Mesendoderm (in vitro differentiated cells): ENCODE data around the gene PRPF4.
"Not testable (repeated sequence)": the region's sequence is repeated elsewhere in the genome, so short reads cannot be mapped to it uniquely, and the experiment has no call there.

Experiments used
- DNase-seq: peaks from one replicate; pipeline ENCODE4 v3.0.0; 2013
- H2AK5ac ChIP-seq: 2 replicates; pipeline ENCODE4 v1.6.1; 2013; ENCODE audit warnings: low read length, inconsistent platforms
- H2BK120ac ChIP-seq: 2 replicates; pipeline ENCODE4 v1.6.1; 2013; ENCODE audit warnings: low read depth, mild to moderate bottlenecking, low read length, moderate library complexity, mixed read lengths
- H2BK15ac ChIP-seq: replicated peaks from 2 replicates; pipeline ENCODE4 v1.6.1; 2013; ENCODE audit warnings: low read depth, mild to moderate bottlenecking, moderate library complexity
- H2BK5ac ChIP-seq: 2 replicates; pipeline ENCODE4 v1.6.1; 2013; ENCODE audit warnings: low read length, inconsistent platforms
- H3K18ac ChIP-seq: 2 replicates; pipeline ENCODE4 v1.6.1; 2013; ENCODE audit warnings: mild to moderate bottlenecking, low read length, mixed read lengths
- H3K23ac ChIP-seq: one replicate; pipeline ENCODE4 v1.6.1; 2013; ENCODE audit warnings: low read length
- H3K27ac ChIP-seq: 2 replicates; pipeline ENCODE4 v1.5.1; 2013; ENCODE audit warnings: low read depth, mild to moderate bottlenecking, inconsistent platforms, low read length, moderate library complexity
- H3K27me3 ChIP-seq: 2 replicates; pipeline ENCODE4 v1.6.1; 2013; ENCODE audit warnings: low read length, control low read depth, mild to moderate bottlenecking, inconsistent platforms; ENCODE audit not compliant: insufficient read depth, poor library complexity
- H3K36me3 ChIP-seq: 2 replicates; pipeline ENCODE4 v1.6.1; 2013; ENCODE audit warnings: low read length, inconsistent platforms; ENCODE audit not compliant: control insufficient read depth, insufficient read depth
- H3K4ac ChIP-seq: one replicate; pipeline ENCODE4 v1.6.1; 2013; ENCODE audit warnings: low read depth, mild to moderate bottlenecking, low read length, moderate library complexity
- H3K4me1 ChIP-seq: 2 replicates; pipeline ENCODE4 v1.6.1; 2013; ENCODE audit warnings: low read depth, low read length, inconsistent platforms; ENCODE audit not compliant: control insufficient read depth
- H3K4me2 ChIP-seq: 2 replicates; pipeline ENCODE4 v1.6.1; 2013; ENCODE audit warnings: low read length
- H3K4me3 ChIP-seq: 2 replicates; pipeline ENCODE4 v1.5.1; 2013; ENCODE audit warnings: mild to moderate bottlenecking, low read length
- H3K56ac ChIP-seq: one replicate; pipeline ENCODE4 v1.6.1; 2013; ENCODE audit warnings: low read length
- H3K79me1 ChIP-seq: 2 replicates; pipeline ENCODE4 v1.6.1; 2013; ENCODE audit warnings: low read length, inconsistent platforms
- H3K79me2 ChIP-seq: 2 replicates; pipeline ENCODE4 v1.6.1; 2013; ENCODE audit warnings: mild to moderate bottlenecking, low read length; ENCODE audit not compliant: control insufficient read depth, insufficient read depth
- H3K9ac ChIP-seq: 2 replicates; pipeline ENCODE4 v1.6.1; 2013; ENCODE audit warnings: low read length, inconsistent platforms
- H4K5ac ChIP-seq: one replicate; pipeline ENCODE4 v1.6.1; 2013; ENCODE audit warnings: low read length
- H4K8ac ChIP-seq: one replicate; pipeline ENCODE4 v1.6.1; 2013; ENCODE audit warnings: low read depth, mild to moderate bottlenecking, control low read depth, low read length, moderate library complexity
- WGBS: extraction: QIAGEN DNeasy Blood & Tissue Kit; methylation state at CpG from one replicate; pipeline ENCODE4 v1.1.7; 2013; ENCODE audit warnings: low lambda C conversion rate, missing lambda C conversion rate; ENCODE audit not compliant: insufficient coverage; ENCODE audit errors: extremely low coverage; 5-methylcytosine and 5-hydroxymethylcytosine counted together

The PRPF4 gene

DNA sequence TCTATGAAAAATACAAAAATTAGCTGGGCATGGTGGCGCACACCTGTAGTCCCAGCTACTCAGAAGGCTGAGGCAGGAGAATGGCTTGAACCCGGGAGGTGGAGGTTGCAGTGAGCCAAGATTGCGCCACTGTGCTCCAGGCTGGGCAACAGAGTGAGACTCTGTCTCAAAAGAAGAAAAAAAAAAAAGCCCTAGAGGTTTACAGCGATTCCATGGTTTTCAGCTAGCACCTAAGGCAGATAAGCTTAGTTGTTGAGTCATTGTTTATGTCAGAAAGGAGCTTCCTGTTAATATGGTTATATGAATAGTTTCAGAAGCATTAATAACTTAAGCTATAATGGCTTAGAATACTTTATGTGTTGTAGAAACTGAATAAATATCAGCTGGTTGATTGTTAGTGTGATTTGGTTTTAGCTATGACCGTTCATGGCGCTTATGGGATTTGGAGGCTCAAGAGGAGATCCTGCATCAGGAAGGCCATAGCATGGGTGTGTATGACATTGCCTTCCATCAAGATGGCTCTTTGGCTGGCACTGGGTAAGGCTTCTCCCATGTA, 14.7 kb downstream of the PRPF4 start:
- no peaks in the 10 kb centered on the region for H3K79me1 ChIP-seq
- H3K27me3 ChIP-seq: no peaks in the 10 kb centered on the region
- no peak overlapping the region for H3K4ac ChIP-seq
- peaks cover 14% of the 10 kb centered on the region for H3K36me3 ChIP-seq
- H2BK120ac ChIP-seq: no peak overlapping the region
- no CpG with 5 or more reads among the region's 6 CpGs for WGBS
- H3K9ac ChIP-seq: no peak overlapping the region
- no peaks in the 10 kb centered on the region for H3K79me2 ChIP-seq
- no peak overlapping the region for H3K56ac ChIP-seq
- no peak overlapping the region for H2BK15ac ChIP-seq
- no peak overlapping the region for H4K5ac ChIP-seq
- no peak overlapping the region for H3K4me3 ChIP-seq
- no peak for DNase-seq
- H4K8ac ChIP-seq: no peak overlapping the region
- no peaks in the 10 kb centered on the region for H3K4me1 ChIP-seq
- no peak overlapping the region for H3K4me2 ChIP-seq
- no peak overlapping the region for H3K23ac ChIP-seq
- H3K27ac ChIP-seq: no peak overlapping the region
- H3K18ac ChIP-seq: no peak overlapping the region
- no peak overlapping the region for H2BK5ac ChIP-seq
- H2AK5ac ChIP-seq: no peak overlapping the region

DNA sequence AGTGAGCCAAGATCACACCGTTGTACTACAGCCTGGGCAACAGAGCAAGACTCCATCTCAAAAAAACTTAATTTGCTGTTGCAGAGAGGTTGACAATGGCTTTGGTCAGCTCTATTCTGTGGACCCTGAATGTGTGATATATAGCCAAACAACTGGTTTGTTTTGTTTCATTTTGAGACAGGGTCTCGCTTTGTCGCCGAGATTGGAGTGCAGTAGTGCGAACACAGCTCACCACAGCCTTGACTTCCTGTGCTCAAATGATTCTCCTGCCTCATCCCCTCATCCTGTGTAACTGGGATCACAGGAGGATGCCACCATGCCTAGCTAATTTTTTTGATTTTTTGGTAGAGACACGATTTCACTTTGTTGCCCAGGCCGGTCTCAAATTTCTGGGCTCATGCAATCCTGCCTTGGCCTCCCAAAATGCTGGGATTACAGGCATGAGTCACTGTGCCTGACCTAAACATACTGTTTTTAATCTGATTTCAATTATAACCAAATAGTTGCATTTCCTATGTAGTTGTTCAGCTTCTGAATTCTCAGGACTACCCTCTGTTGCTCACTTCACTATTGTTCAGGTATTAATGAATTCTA, 17.9 kb downstream of the PRPF4 start:
- peaks cover 10% of the 10 kb centered on the region for H3K36me3 ChIP-seq
- DNase-seq: no peak

DNA sequence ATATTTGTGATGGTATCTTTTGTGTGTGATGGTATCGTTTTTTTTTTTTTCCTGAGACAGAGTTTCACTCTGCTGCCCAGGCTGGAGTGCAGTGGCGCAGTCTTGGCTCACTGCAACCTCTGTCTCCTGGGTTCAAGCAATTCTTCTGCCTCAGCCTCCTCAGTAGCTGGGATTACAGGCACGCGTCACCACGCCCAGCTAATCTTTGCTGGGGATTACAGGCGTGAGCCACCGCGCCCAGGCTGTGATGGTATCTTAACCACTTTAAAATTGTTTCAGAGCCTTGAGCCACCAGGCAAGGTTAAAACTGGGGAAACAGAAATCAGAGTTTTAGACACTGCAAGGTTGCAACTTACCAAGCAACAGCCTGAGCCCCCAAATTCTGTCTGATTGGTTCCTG, 20.8 kb downstream of the PRPF4 start:
- not testable (repeated sequence) for H2BK5ac ChIP-seq, H3K79me1 ChIP-seq, H2BK120ac ChIP-seq, H4K8ac ChIP-seq, H3K36me3 ChIP-seq, H3K27me3 ChIP-seq, H3K18ac ChIP-seq, H3K4ac ChIP-seq, DNase-seq, H3K23ac ChIP-seq, H4K5ac ChIP-seq, H3K4me2 ChIP-seq, H3K79me2 ChIP-seq, H3K9ac ChIP-seq, H3K27ac ChIP-seq, H2AK5ac ChIP-seq, H3K56ac ChIP-seq, H3K4me3 ChIP-seq, H3K4me1 ChIP-seq, H2BK15ac ChIP-seq
- WGBS: no CpG with 5 or more reads among the region's 8 CpGs

More for the DNA sequence above, 17.9 kb downstream of the PRPF4 start:
- no peak overlapping the region for H3K4me2 ChIP-seq
- no peaks in the 10 kb centered on the region for H3K4me1 ChIP-seq
- H3K4me3 ChIP-seq: no peak overlapping the region
- H2BK120ac ChIP-seq: no peak overlapping the region
- H4K8ac ChIP-seq: no peak overlapping the region
- H4K5ac ChIP-seq: no peak overlapping the region
- no peak overlapping the region for H3K56ac ChIP-seq
- no peak overlapping the region for H3K4ac ChIP-seq
- no peaks in the 10 kb centered on the region for H3K27me3 ChIP-seq
- no CpG with 5 or more reads among the region's 7 CpGs for WGBS
- no peak overlapping the region for H2AK5ac ChIP-seq
- no peak overlapping the region for H3K23ac ChIP-seq
- H2BK5ac ChIP-seq: no peak overlapping the region
- H3K27ac ChIP-seq: no peak overlapping the region
- no peak overlapping the region for H2BK15ac ChIP-seq
- H3K79me1 ChIP-seq: no peaks in the 10 kb centered on the region
- no peak overlapping the region for H3K9ac ChIP-seq
- H3K18ac ChIP-seq: no peak overlapping the region
- H3K79me2 ChIP-seq: no peaks in the 10 kb centered on the region

DNA sequence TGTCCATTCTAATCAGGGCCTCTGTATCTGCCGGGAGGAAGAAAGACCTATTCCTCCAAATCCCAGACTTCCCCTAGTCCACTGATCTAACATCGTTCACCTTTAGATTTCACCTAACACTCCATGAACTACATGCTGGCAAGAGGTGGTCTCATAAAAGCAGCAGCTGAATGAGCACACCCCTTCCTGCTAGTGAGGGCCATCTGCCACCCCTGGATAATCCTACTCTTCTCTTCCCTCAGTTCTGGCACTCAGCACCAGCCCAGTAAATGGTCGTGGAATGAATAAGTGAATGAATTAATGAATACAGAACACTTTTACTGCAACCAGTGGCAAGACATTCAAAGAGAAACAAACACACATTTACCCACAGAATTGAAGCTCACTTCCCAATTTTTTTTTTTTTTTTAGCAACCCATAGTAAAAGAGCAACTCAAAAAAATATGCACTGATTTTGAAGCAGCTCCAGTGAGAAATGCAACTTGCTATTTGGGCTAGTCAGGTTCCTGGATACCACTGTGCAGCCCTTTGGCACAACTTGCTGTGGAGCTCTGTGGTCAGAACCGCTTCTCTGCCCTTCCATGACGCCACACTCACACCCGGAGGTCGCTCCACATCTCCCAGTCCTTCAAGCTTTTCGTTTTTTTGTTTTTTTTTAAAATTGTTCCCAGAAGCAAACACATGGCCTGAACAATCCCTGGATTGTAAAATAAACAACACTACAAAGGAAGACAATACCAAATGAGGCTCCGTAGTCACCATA, 21.5 kb downstream of the PRPF4 start:
- Histone ChIP-seq H3K23ac (no peak overlapping the region), H3K9ac (no peak overlapping the region), H3K79me1 (no peaks in the 10 kb centered on the region), H3K4me1 (no peaks in the 10 kb centered on the region), H2BK120ac (no peak overlapping the region), H3K18ac (no peak overlapping the region), H3K4ac (no peak overlapping the region), H4K8ac (no peak overlapping the region), H3K4me2 (no peak overlapping the region), H2BK5ac (no peak overlapping the region), H3K36me3 (peaks cover 3% of the 10 kb centered on the region), H2AK5ac (no peak overlapping the region), H2BK15ac (no peak overlapping the region), H3K27me3 (no peaks in the 10 kb centered on the region), H3K79me2 (no peaks in the 10 kb centered on the region), H3K56ac (no peak overlapping the region), H4K5ac (no peak overlapping the region), H3K27ac (no peak overlapping the region), H3K4me3 (no peak overlapping the region)
- WGBS: no CpG with 5 or more reads among the region's 9 CpGs
- DNase-seq: no peak

DNA sequence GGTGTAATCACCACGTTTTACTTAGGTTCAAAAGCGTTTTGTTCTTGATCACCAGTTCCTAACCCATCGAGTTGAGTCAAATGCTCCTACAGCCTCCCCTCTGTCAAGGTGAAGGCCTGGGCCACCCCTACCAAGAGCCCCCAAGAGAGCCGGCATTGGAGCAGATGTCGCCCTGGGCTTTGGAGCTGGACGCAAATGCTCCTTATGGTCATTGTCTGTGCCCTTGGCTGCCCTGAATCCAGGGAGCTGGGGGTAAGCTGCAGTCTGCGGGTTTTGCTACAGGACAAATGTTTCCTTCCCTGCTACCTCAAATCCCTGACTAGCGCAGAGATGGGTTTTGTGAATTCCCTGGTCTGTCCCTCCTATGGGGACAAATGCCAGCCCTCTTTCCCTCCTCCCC, 22.9 kb downstream of the PRPF4 start:
- WGBS: no CpG with 5 or more reads among the region's 8 CpGs
- H3K4me3 ChIP-seq: no peak overlapping the region
- H3K27me3 ChIP-seq: no peaks in the 10 kb centered on the region
- no peak overlapping the region for H3K4ac ChIP-seq
- no peak overlapping the region for H3K56ac ChIP-seq
- no peak overlapping the region for H2BK5ac ChIP-seq
- no peak overlapping the region for H4K8ac ChIP-seq
- no peak overlapping the region for H2AK5ac ChIP-seq
- H3K36me3 ChIP-seq: no peaks in the 10 kb centered on the region
- DNase-seq: no peak
- no peak overlapping the region for H3K4me2 ChIP-seq
- no peak overlapping the region for H3K23ac ChIP-seq
- H3K4me1 ChIP-seq: no peaks in the 10 kb centered on the region
- no peak overlapping the region for H3K9ac ChIP-seq
- H3K79me2 ChIP-seq: no peaks in the 10 kb centered on the region
- H3K79me1 ChIP-seq: no peaks in the 10 kb centered on the region
- no peak overlapping the region for H4K5ac ChIP-seq
- no peak overlapping the region for H2BK15ac ChIP-seq
- no peak overlapping the region for H2BK120ac ChIP-seq
- H3K27ac ChIP-seq: no peak overlapping the region
- no peak overlapping the region for H3K18ac ChIP-seq
